DND-41 (cell line): ENCODE measurements around the gene CAND2.

Source experiments
- CTCF ChIP-seq: IDR thresholded peaks from 2 replicates; pipeline ENCODE4 v1.5.1; 2012; ENCODE audit warnings: borderline replicate concordance, low read length, moderate library complexity, mild to moderate bottlenecking; ENCODE audit not compliant: poor library complexity, severe bottlenecking; ENCODE audit errors: extremely low read depth
- EZH2 ChIP-seq: IDR thresholded peaks from 3 replicates; pipeline ENCODE4 v1.6.1; 2012; ENCODE audit warnings: borderline replicate concordance, low read depth, mild to moderate bottlenecking, moderate library complexity, low read length, inconsistent platforms; ENCODE audit not compliant: severe bottlenecking

DNA sequence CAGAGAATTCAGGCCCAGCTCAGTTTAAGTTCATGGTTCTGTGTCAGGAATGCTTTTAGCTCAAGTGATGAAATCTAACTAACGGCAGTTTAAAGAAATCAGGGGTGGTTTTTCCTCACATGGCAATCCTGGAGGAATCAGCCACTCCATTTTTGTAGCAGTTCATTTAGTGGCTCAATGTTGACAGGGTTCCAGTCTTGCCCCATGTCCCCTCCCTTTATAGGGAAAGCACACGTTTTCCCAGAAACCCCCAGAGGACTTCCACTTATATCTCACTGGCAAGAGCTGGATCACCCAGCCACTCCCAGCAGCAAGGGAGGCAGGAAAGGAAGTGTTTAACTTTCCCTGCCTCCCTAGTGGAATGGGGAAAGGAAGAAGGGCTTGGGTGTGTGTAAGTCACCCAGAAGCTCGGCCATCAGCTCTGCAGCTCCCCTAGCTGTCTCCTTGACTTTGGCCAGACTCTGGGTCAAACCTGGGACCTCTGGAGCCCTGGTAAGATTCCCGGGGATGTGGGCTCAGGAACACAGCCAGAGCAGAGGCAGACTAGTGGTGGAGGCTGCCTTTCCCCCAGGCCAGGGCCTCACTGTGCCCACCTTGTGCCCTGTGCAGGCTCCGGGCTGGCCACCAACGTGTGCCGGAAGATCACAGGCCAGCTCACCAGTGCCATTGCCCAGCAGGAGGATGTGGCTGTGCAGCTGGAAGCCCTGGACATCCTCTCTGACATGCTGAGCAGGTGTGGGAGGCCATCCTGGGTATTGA, 11.3 kb downstream of the CAND2 start:
- TF ChIP-seq CTCF (no peak), EZH2 (no peak)
